ENCODE results near the gene ITGB2.

GRCh38 chr21:44840771-44841170 lies 79.9 kb downstream of the ITGB2 start:
- TF ChIP-seq CTCF (conservative IDR thresholded peaks at IDR 0.05) = no peak
- no peak for TF ChIP-seq EZH2 (IDR thresholded peaks at IDR 0.05; ENCODE audit: low read depth)
